HepG2 (cell line): ENCODE results near the gene CENPO. TPM values are rescaled to one million over a fixed set of nuclear protein-coding genes. Genes with fewer than 3 reads are reported as not detected.
A peak's percentile ranks its signal among the peaks of the same experiment; 100 is the strongest.

Experiments used
- AGO2 ChIP-seq: fragments of 200-400 bp; formaldehyde crosslinking; optimal IDR thresholded peaks from 2 replicates; pipeline ENCODE3; 2017; ENCODE audit warnings: mild to moderate bottlenecking, low read depth, low read length, moderate library complexity
- FLYWCH1 ChIP-seq: sonication (generic); formaldehyde crosslinking; IDR thresholded peaks from 2 replicates; pipeline ENCODE4 v1.8.1; 2023; ENCODE audit warnings: mild to moderate bottlenecking, missing genetic modification reagents
- HNRNPUL1 ChIP-seq: fragments of 200-400 bp; formaldehyde crosslinking; IDR thresholded peaks from 2 replicates; pipeline ENCODE4 v1.6.1; 2017; ENCODE audit warnings: low read depth, mild to moderate bottlenecking, low read length, moderate library complexity
- MEIS2 ChIP-seq: sonication (generic); formaldehyde crosslinking; IDR thresholded peaks from 2 replicates; pipeline ENCODE4 v1.9.0; 2021; ENCODE audit warnings: mild to moderate bottlenecking, missing genetic modification reagents
- SIN3B ChIP-seq: fragments of 150-350 bp; IDR thresholded peaks from 2 replicates; pipeline ENCODE4 v1.6.1; 2014; ENCODE audit warnings: low read length
- TSC22D2 ChIP-seq: sonication (generic); formaldehyde crosslinking; IDR thresholded peaks from 2 replicates; pipeline ENCODE4 v1.5.1; 2020; ENCODE audit warnings: missing genetic modification reagents, mild to moderate bottlenecking, borderline replicate concordance
- XRCC5 ChIP-seq: fragments of 200-400 bp; formaldehyde crosslinking; optimal IDR thresholded peaks from 2 replicates; pipeline ENCODE3; 2017; ENCODE audit warnings: mild to moderate bottlenecking, low read length
- ZKSCAN5 ChIP-seq: sonication (generic); formaldehyde crosslinking; IDR thresholded peaks from 2 replicates; pipeline ENCODE4 v1.5.1; 2020; ENCODE audit warnings: mild to moderate bottlenecking, missing genetic modification reagents
- ZNF17 ChIP-seq: sonication (generic); formaldehyde crosslinking; IDR thresholded peaks from 2 replicates; pipeline ENCODE4 v1.5.0; 2020; ENCODE audit warnings: mild to moderate bottlenecking, missing genetic modification reagents
- ZNF34 ChIP-seq: sonication (generic); formaldehyde crosslinking; IDR thresholded peaks from 2 replicates; pipeline ENCODE4 v1.4.0; 2020; ENCODE audit warnings: mild to moderate bottlenecking, missing genetic modification reagents, borderline replicate concordance
- ZNF350 ChIP-seq: sonication (generic); formaldehyde crosslinking; IDR thresholded peaks from 2 replicates; pipeline ENCODE4 v1.4.0; 2020; ENCODE audit warnings: mild to moderate bottlenecking, low read depth, missing genetic modification reagents, borderline replicate concordance
- polyA plus RNA-seq, 8 experiments: library from polyadenylated mRNA; depleted of rRNA in 3 of 8; stranded (reverse) in 7 of 8; unstranded in 1 of 8; fragments of >200 nt; fragmentation: Illumina TruSeq in 4 of 8; extraction: Trizol in 4 of 8; gene quantifications; 2 replicates each; pipeline versions ENCODE4 v1.2.1 to v1.2.3, GENCODE V29; 2011 to 2016; ENCODE audit warnings: low read depth in 4 of 8, missing spikeins in 1 of 8, mixed read lengths in 1 of 8; ENCODE audit not compliant: insufficient read depth in 1 of 8
- total RNA-seq, 5 experiments: library from RNA; depleted of rRNA; stranded (reverse); fragments of >200 nt; fragmentation: Illumina TruSeq; extraction: Trizol; gene quantifications; 2 replicates each; pipeline ENCODE4 v1.2.3, GENCODE V29; 2016; ENCODE audit warnings: low read depth in 1 of 5
- TF ChIP-seq, protein P1 (sequence below), 2 experiments: sonication (generic) in 1 of 2; formaldehyde crosslinking in 1 of 2; IDR thresholded peaks; 2 replicates each; pipeline versions ENCODE4 v1.4.0 to v1.6.1; 2016 to 2020; ENCODE audit warnings: borderline replicate concordance in 1 of 2, low read depth in 1 of 2, mild to moderate bottlenecking in 1 of 2, missing genetic modification reagents in 1 of 2
- TF ChIP-seq, protein P2 (sequence below): sonication (generic); formaldehyde crosslinking; IDR thresholded peaks from 2 replicates; pipeline ENCODE4 v1.4.0; 2020; ENCODE audit warnings: missing genetic modification reagents, borderline replicate concordance
- TF ChIP-seq, protein P3 (sequence below): IDR thresholded peaks from 2 replicates; pipeline ENCODE4 v1.6.1; 2016
- TF ChIP-seq, protein P4 (sequence below): sonication (generic); formaldehyde crosslinking; IDR thresholded peaks from 2 replicates; pipeline ENCODE4 v1.4.0; 2020; ENCODE audit warnings: missing genetic modification reagents, borderline replicate concordance

CENPO gene
- total and polyA plus RNA-seq, 2 of the 13 experiments (the other 11 are each of a cell fraction or from before 2014, with no cell fraction given) = 19.7 to 35.5 TPM

DNA sequence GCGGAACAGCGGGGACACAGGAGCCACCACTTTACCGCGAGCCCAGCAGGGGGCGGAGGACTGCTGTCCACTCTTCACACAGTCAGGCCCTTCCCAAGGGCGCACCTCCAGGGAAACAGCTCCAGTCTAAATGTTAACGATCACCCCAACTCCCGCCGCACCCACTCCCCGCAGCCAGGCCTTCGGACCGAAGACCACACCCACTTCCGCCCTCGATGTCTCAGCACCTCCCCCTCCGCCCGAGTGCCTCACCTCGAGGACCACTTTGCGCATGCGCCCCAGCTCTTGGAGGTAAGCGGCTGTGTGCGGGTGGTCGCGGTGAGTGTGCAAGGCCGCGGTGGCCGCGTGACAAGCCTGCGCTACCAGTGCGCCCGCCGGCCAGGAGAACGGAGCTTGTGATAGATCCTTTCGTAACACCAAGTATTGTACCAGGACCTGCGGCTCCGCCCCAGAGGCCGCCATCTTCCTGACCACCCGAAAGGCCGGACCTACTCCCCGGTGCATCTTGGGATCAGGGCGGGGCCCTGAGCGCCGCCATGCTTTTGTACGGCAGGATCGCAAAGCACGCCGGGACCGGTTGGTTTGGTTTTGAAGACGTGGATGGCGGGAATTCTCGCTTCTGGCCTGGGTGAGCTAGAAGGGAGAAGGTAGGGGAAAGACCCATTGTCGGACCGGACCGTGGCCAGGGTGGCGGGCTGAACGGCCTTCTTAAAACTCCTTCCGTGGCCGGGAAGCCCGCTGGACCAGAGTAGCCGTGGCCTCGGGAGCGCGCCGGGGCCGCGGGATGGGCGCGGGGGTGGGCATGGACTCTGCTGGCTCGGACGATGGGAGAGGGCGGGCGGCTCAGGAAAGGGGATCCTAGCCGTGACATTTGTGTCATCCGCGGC lies at the start of gene CENPO, which contains the start of gene PTRHD1 (continued):
- TF ChIP-seq, protein P1, sequence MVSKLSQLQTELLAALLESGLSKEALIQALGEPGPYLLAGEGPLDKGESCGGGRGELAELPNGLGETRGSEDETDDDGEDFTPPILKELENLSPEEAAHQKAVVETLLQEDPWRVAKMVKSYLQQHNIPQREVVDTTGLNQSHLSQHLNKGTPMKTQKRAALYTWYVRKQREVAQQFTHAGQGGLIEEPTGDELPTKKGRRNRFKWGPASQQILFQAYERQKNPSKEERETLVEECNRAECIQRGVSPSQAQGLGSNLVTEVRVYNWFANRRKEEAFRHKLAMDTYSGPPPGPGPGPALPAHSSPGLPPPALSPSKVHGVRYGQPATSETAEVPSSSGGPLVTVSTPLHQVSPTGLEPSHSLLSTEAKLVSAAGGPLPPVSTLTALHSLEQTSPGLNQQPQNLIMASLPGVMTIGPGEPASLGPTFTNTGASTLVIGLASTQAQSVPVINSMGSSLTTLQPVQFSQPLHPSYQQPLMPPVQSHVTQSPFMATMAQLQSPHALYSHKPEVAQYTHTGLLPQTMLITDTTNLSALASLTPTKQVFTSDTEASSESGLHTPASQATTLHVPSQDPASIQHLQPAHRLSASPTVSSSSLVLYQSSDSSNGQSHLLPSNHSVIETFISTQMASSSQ (IDR thresholded peaks at IDR 0.05; ENCODE audit: low read depth) = peak; percentile 42
- TF ChIP-seq, protein P1 (CRISPR knock-in tag; IDR thresholded peaks at IDR 0.05; ENCODE audit: borderline replicate concordance) = peak; percentile 68; the same call in 1 of the 2 replicates
- TF ChIP-seq TSC22D2 (CRISPR knock-in tag) (peak; percentile 52; the same call in 1 of the 2 replicates), MEIS2 (CRISPR knock-in tag) (peak; percentile 83; the same call in 1 of the 2 replicates), SIN3B (peak; percentile 95), HNRNPUL1 (no peak), FLYWCH1 (CRISPR knock-in tag) (peak; percentile 29; the same call in 1 of the 2 replicates), ZNF34 (CRISPR knock-in tag) (peak; percentile 80), ZKSCAN5 (CRISPR knock-in tag) (no peak), AGO2 (peak; percentile 85), XRCC5 (peak; percentile 95), ZNF350 (CRISPR knock-in tag) (peak; percentile 99), ZNF17 (CRISPR knock-in tag) (no peak)
- TF ChIP-seq, protein P2, sequence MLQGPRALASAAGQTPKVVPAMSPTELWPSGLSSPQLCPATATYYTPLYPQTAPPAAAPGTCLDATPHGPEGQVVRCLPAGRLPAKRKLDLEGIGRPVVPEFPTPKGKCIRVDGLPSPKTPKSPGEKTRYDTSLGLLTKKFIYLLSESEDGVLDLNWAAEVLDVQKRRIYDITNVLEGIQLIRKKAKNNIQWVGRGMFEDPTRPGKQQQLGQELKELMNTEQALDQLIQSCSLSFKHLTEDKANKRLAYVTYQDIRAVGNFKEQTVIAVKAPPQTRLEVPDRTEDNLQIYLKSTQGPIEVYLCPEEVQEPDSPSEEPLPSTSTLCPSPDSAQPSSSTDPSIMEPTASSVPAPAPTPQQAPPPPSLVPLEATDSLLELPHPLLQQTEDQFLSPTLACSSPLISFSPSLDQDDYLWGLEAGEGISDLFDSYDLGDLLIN = peak; percentile 99; the same call in 1 of the 2 replicates
- TF ChIP-seq, protein P3, sequence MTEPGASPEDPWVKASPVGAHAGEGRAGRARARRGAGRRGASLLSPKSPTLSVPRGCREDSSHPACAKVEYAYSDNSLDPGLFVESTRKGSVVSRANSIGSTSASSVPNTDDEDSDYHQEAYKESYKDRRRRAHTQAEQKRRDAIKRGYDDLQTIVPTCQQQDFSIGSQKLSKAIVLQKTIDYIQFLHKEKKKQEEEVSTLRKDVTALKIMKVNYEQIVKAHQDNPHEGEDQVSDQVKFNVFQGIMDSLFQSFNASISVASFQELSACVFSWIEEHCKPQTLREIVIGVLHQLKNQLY (CRISPR knock-in tag) = peak; percentile 65; the same call in 1 of the 2 replicates
- TF ChIP-seq, protein P4, sequence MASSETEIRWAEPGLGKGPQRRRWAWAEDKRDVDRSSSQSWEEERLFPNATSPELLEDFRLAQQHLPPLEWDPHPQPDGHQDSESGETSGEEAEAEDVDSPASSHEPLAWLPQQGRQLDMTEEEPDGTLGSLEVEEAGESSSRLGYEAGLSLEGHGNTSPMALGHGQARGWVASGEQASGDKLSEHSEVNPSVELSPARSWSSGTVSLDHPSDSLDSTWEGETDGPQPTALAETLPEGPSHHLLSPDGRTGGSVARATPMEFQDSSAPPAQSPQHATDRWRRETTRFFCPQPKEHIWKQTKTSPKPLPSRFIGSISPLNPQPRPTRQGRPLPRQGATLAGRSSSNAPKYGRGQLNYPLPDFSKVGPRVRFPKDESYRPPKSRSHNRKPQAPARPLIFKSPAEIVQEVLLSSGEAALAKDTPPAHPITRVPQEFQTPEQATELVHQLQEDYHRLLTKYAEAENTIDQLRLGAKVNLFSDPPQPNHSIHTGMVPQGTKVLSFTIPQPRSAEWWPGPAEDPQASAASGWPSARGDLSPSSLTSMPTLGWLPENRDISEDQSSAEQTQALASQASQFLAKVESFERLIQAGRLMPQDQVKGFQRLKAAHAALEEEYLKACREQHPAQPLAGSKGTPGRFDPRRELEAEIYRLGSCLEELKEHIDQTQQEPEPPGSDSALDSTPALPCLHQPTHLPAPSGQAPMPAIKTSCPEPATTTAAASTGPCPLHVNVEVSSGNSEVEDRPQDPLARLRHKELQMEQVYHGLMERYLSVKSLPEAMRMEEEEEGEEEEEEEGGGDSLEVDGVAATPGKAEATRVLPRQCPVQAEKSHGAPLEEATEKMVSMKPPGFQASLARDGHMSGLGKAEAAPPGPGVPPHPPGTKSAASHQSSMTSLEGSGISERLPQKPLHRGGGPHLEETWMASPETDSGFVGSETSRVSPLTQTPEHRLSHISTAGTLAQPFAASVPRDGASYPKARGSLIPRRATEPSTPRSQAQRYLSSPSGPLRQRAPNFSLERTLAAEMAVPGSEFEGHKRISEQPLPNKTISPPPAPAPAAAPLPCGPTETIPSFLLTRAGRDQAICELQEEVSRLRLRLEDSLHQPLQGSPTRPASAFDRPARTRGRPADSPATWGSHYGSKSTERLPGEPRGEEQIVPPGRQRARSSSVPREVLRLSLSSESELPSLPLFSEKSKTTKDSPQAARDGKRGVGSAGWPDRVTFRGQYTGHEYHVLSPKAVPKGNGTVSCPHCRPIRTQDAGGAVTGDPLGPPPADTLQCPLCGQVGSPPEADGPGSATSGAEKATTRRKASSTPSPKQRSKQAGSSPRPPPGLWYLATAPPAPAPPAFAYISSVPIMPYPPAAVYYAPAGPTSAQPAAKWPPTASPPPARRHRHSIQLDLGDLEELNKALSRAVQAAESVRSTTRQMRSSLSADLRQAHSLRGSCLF (CRISPR knock-in tag) = no peak
